ENCODE data around the gene ADAMTS16. TPM values are rescaled to one million over a fixed set of nuclear protein-coding genes. Genes with fewer than 3 reads are reported as not detected.

Gene ADAMTS16
- total RNA-seq, 4 donors from 2014 or later, result under 0.01 to 19.2 (median 0.34) TPM; not detected in 1

- Histone ChIP-seq H3K4me3 (no peak overlapping the region), H3K9me3 (no peaks in the 10 kb centered on the region), H3K27ac (no peak overlapping the region), H3K36me3 (no peaks in the 10 kb centered on the region), H3K4me1 (no peaks in the 10 kb centered on the region), H3K27me3 (no peaks in the 10 kb centered on the region)
- no peak for DNase-seq
- intact Hi-C loops (cut with DNase I; ENCODE audit: low total_unique reads), result no loop called here
- TF ChIP-seq CTCF (IDR thresholded peaks at IDR 0.05), result no peak
- no peak for TF ChIP-seq POLR2A (IDR thresholded peaks at IDR 0.05)
Observed at GRCh38 chr5:5149154-5149553, 9.0 kb downstream of the ADAMTS16 start.

- Histone ChIP-seq H3K4me1 (no peaks in the 10 kb centered on the region), H3K9me3 (no peaks in the 10 kb centered on the region), H3K36me3 (no peaks in the 10 kb centered on the region), H3K27ac (no peak overlapping the region), H3K27me3 (no peaks in the 10 kb centered on the region), H3K4me3 (no peak overlapping the region)
- intact Hi-C loops (cut with DNase I; ENCODE audit: low total_unique reads), result no loop called here
- DNase-seq, result no peak
- no peak for TF ChIP-seq POLR2A (IDR thresholded peaks at IDR 0.05)
- no peak for TF ChIP-seq CTCF (IDR thresholded peaks at IDR 0.05)
Observed at GRCh38 chr5:5150667-5151066, 10.5 kb downstream of the ADAMTS16 start.

GRCh38 chr5:5154733-5155132 is 14.6 kb downstream of the ADAMTS16 start:
- H3K27ac ChIP-seq, result no peak overlapping the region
- no peak overlapping the region for H3K4me3 ChIP-seq
- H3K27me3 ChIP-seq, result no peaks in the 10 kb centered on the region
- intact Hi-C loops (cut with DNase I; ENCODE audit: low total_unique reads), result no loop called here
- H3K36me3 ChIP-seq, result no peaks in the 10 kb centered on the region
- no peak for TF ChIP-seq CTCF (IDR thresholded peaks at IDR 0.05)
- no peak for TF ChIP-seq POLR2A (IDR thresholded peaks at IDR 0.05)
- H3K9me3 ChIP-seq, result no peaks in the 10 kb centered on the region
- DNase-seq, result no peak
- peaks cover 0 to 4% of the 10 kb centered on the region in 2 donors for H3K4me1 ChIP-seq

GRCh38 chr5:5155617-5156016 is 15.5 kb downstream of the ADAMTS16 start:
- H3K27me3 ChIP-seq, result no peaks in the 10 kb centered on the region
- TF ChIP-seq POLR2A (IDR thresholded peaks at IDR 0.05), result no peak
- TF ChIP-seq CTCF (IDR thresholded peaks at IDR 0.05), result no peak
- intact Hi-C loops (cut with DNase I; ENCODE audit: low total_unique reads), result no loop called here
- H3K4me3 ChIP-seq, result no peak overlapping the region
- H3K4me1 ChIP-seq, result peaks cover 0 to 4% of the 10 kb centered on the region in 2 donors
- no peak for DNase-seq
- H3K27ac ChIP-seq, result no peak overlapping the region
- H3K36me3 ChIP-seq, result no peaks in the 10 kb centered on the region
- H3K9me3 ChIP-seq, result no peaks in the 10 kb centered on the region

GRCh38 chr5:5156471-5157082 is 16.4 kb downstream of the ADAMTS16 start:
- intact Hi-C loops (cut with DNase I; ENCODE audit: low total_unique reads), result no loop called here

More at GRCh38 chr5:5156471-5157082, 16.4 kb downstream of the ADAMTS16 start:
- TF ChIP-seq CTCF (IDR thresholded peaks at IDR 0.05) (no peak), POLR2A (IDR thresholded peaks at IDR 0.05) (no peak)
- Histone ChIP-seq H3K9me3 (no peaks in the 10 kb centered on the region), H3K27ac (no peak overlapping the region), H3K36me3 (no peaks in the 10 kb centered on the region), H3K4me3 (no peak overlapping the region), H3K27me3 (no peaks in the 10 kb centered on the region), H3K4me1 (peaks cover 0 to 4% of the 10 kb centered on the region in 2 donors)
- no peak for DNase-seq
